ENCODE data around the gene LUM. TPM values are rescaled to one million over a fixed set of nuclear protein-coding genes. Genes with fewer than 3 reads are reported as not detected.

LUM gene
- total and polyA plus RNA-seq, 2 experiments from 2014 or later: 0.27 TPM; not detected in 1

GRCh38 chr12:91110311-91110924 is 876 bp downstream of the LUM start (continued):
- no peak for TF ChIP-seq ZNF462 (CRISPR knock-in tag; IDR thresholded peaks at IDR 0.05)
- no peak for TF ChIP-seq EZH2 (IDR thresholded peaks at IDR 0.05; ENCODE audit: low read depth, unreplicated experiment)
- TF ChIP-seq ZNF331 (CRISPR knock-in tag; IDR thresholded peaks at IDR 0.05; ENCODE audit: low read depth): no peak
- no peak for TF ChIP-seq POLR2AphosphoS5 (IDR thresholded peaks at IDR 0.05; ENCODE audit: low read depth)
- TF ChIP-seq ETS1 (IDR thresholded peaks at IDR 0.05): no peak
- no peak for TF ChIP-seq STAT1 (IDR thresholded peaks at IDR 0.05; ENCODE audit: unreplicated experiment)
- no peak for TF ChIP-seq ZNF114 (CRISPR knock-in tag; IDR thresholded peaks at IDR 0.05)
- TF ChIP-seq NANOG (IDR thresholded peaks at IDR 0.05; ENCODE audit: borderline replicate concordance): no peak
- TF ChIP-seq EZH2phosphoT487 (IDR thresholded peaks at IDR 0.05; ENCODE audit: unreplicated experiment): no peak
- no peak for TF ChIP-seq CREB1 (CRISPR knock-in tag; IDR thresholded peaks at IDR 0.05; ENCODE audit: low read depth)
- no peak for TF ChIP-seq JUNB (IDR thresholded peaks at IDR 0.05; ENCODE audit: unreplicated experiment)

All from GM23338 (cell line).